Skeletal muscle satellite cell (primary cell): Measurements from ENCODE around the gene SPDYE17. TPM values are rescaled to one million over a fixed set of nuclear protein-coding genes. Genes with fewer than 3 reads are reported as not detected.
"Not testable (repeated sequence)": the region's sequence is repeated elsewhere in the genome, so short reads cannot be mapped to it uniquely, and the experiment has no call there.

Source experiments
- H3K27me3 ChIP-seq: 2 replicates; pipeline ENCODE4 v1.7.0; 2013; ENCODE audit warnings: low read length; ENCODE audit not compliant: control insufficient read depth, insufficient read depth
- H3K36me3 ChIP-seq: 2 replicates; pipeline ENCODE4 v1.7.0; 2013; ENCODE audit warnings: mild to moderate bottlenecking, control low read depth, low read length; ENCODE audit not compliant: insufficient read depth
- H3K4me1 ChIP-seq: 2 replicates; pipeline ENCODE4 v1.7.0; 2013; ENCODE audit warnings: low read length; ENCODE audit not compliant: control insufficient read depth, insufficient read depth
- H3K4me2 ChIP-seq: 2 replicates; pipeline ENCODE4 v1.7.0; 2013; ENCODE audit warnings: mild to moderate bottlenecking, low read length
- H3K4me3 ChIP-seq: 2 replicates; pipeline ENCODE4 v1.7.0; 2013; ENCODE audit warnings: low read length
- H3K9ac ChIP-seq: 2 replicates; pipeline ENCODE4 v1.7.0; 2013; ENCODE audit warnings: mild to moderate bottlenecking, low read depth, low read length, moderate library complexity
- H3K9me3 ChIP-seq: replicated peaks from 2 replicates; pipeline ENCODE4 v1.7.0; 2013; ENCODE audit warnings: mild to moderate bottlenecking, control low read depth, low read length
- small RNA-seq: library from RNA; depleted of rRNA; stranded (forward); fragments of <200 nt; gene quantifications from one replicate; pipeline ENCODE3, GENCODE V24; 2012

Gene SPDYE17

GRCh38 chr7:76982501-76982900 is 49.7 kb downstream of the SPDYE17 start:
- not testable (repeated sequence) for H3K4me2 ChIP-seq, H3K4me3 ChIP-seq, H3K9ac ChIP-seq, H3K36me3 ChIP-seq, H3K27me3 ChIP-seq, H3K4me1 ChIP-seq, H3K9me3 ChIP-seq

GRCh38 chr7:76981187-76981970 is 50.8 kb downstream of the SPDYE17 start:
- H3K36me3 ChIP-seq, H3K9ac ChIP-seq, H3K4me1 ChIP-seq, H3K4me3 ChIP-seq, H3K4me2 ChIP-seq, H3K9me3 ChIP-seq, H3K27me3 ChIP-seq: not testable (repeated sequence)

- not testable (repeated sequence) for H3K9ac ChIP-seq, H3K9me3 ChIP-seq, H3K36me3 ChIP-seq, H3K4me3 ChIP-seq, H3K4me1 ChIP-seq, H3K4me2 ChIP-seq, H3K27me3 ChIP-seq
Observed at GRCh38 chr7:76980576-76980975, 51.6 kb downstream of the SPDYE17 start.

GRCh38 chr7:76977761-76978367 is 54.3 kb downstream of the SPDYE17 start:
- not testable (repeated sequence) for H3K4me1 ChIP-seq, H3K4me2 ChIP-seq, H3K27me3 ChIP-seq, H3K36me3 ChIP-seq, H3K4me3 ChIP-seq, H3K9ac ChIP-seq, H3K9me3 ChIP-seq

- H3K27me3 ChIP-seq, H3K9ac ChIP-seq, H3K4me2 ChIP-seq, H3K36me3 ChIP-seq, H3K4me3 ChIP-seq, H3K4me1 ChIP-seq, H3K9me3 ChIP-seq: not testable (repeated sequence)
Observed at GRCh38 chr7:76974793-76975579, 57.2 kb downstream of the SPDYE17 start.

DNA sequence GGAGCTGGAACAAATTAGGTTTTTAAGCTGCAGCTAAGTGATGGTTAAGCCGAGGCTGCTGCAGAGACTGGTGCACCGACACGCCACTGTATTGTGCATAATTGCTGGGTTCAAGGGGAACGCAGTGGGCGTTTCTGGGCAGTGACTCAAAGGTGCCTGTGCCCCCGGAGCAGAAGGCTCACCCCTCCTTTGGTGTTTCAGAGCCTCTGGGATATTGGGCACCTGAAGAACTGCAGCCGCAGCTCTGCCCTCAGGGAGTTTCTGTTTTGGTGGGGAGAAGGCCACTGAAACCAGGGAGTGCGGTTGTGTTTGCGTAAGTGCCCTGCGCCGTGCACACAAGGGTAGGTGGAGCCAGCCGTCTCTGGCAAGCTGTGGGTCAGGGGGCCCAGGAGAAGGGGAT is 57.8 kb downstream of the SPDYE17 start:
- not testable (repeated sequence) for H3K9me3 ChIP-seq, H3K36me3 ChIP-seq, H3K4me1 ChIP-seq, H3K27me3 ChIP-seq, H3K4me3 ChIP-seq, H3K4me2 ChIP-seq, H3K9ac ChIP-seq

- not testable (repeated sequence) for H3K4me2 ChIP-seq, H3K4me3 ChIP-seq, H3K4me1 ChIP-seq, H3K36me3 ChIP-seq, H3K27me3 ChIP-seq, H3K9ac ChIP-seq, H3K9me3 ChIP-seq
Observed at GRCh38 chr7:76972391-76972790, 59.8 kb downstream of the SPDYE17 start.

Small RNA genes lying within 50 kb of the gene (small RNA-seq; reads per million reads assigned to genes)
- not detected for gene RF00019
